Medulla oblongata (tissue), 1 donor: ENCODE results near the gene CLCA4.

Source experiments
- DNase-seq: peaks from one replicate; pipeline ENCODE4 v3.0.0-alpha.2; 2015; ENCODE audit errors: extremely low spot score

CLCA4 gene

GRCh38 chr1:86546787-86547221, at the start of gene CLCA4:
TSS of gene CLCA4 (plus strand) at chr1:86547078. CDS start at chr1:86547120, 42 bp downstream.
- peak; percentile 90 for DNase-seq

DNA sequence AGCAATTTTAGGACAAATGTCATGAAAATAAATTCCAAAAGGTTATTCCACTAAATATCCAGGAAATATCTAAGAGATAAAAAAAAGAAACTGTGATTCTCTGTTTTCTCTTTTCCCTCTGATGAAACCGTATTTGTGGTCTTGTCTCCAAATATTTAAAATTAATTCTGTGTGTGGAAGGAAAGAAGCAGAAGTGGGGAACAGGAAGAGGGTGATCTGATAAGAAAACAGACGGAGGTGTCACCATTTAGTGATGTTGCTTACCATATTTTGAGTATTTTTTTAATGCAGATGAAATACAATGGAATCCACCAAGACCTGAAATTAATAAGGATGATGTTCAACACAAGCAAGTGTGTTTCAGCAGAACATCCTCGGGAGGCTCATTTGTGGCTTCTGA, 48.6 kb upstream of the CLCA4 start:
- DNase-seq: no peak

- DNase-seq: no peak
Observed at GRCh38 chr1:86499987-86500593, 46.8 kb upstream of the CLCA4 start.

- DNase-seq: no peak
Observed at GRCh38 chr1:86500714-86501113, 46.2 kb upstream of the CLCA4 start.

DNA sequence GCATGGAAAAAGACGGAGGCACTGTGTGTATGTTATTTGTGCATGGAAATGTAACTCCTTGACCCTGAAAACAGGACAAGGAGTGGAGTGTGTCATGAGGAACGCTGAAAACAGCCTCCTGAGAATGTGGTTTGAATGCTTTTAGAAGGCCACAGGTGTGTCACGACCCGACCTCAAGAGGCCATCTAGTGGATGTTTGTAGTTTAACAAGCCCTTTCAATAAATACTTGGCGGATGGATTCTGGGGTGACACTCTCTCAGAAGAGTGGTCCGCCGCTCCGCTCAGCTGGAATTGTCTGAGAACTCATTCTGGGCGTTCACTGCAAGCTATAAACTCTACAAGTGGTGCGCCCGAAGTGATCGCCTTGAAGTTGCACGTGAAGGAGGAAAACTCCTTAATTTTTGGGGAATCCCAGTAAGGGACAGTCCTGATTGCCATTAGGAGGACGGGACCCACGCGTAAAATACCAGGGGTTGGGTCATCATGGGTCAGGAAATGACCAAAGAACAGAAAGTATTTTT, 44.7 kb upstream of the CLCA4 start:
- peak; percentile 28 for DNase-seq

GRCh38 chr1:86502721-86503405, 44.0 kb upstream of the CLCA4 start:
- peak; percentile 29 for DNase-seq

- peak; percentile 71 for DNase-seq
Observed at GRCh38 chr1:86503406-86504136, 43.3 kb upstream of the CLCA4 start.

DNA sequence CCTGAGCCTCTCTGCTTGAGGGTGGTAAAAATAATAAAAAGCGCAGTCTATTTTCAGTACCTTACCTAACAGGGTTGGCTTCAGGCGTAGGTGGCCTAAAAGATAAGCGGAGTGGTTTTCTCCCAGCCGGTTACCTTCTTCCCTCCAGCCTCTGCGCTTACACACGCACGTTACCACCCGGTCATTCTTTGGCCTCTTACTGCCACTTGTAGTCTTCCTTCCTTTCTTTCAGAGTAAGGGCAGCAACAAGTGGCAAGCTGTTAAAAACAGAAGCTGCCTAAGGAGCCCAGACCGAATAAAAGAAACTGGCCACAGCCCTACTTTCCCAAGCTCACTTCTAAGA, 42.8 kb upstream of the CLCA4 start:
- DNase-seq: peak; percentile 52

GRCh38 chr1:86504895-86505563, 41.8 kb upstream of the CLCA4 start:
- no peak for DNase-seq

DNA sequence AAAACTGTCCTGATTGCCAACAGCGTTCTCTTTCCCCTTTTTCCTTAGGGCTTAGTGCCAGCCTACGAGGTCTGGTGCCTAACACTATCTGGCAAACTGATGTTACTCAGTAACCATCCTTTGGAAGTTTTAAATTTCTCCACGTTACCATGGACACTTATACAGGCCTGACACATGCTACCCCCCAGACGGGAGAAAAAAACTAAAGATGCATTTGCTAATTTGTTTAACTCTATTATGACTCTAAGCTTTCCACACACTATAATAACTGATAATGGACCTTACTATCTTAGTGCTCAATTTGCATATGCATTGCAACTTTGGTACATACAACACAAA, 41.3 kb upstream of the CLCA4 start:
- no peak for DNase-seq

DNA sequence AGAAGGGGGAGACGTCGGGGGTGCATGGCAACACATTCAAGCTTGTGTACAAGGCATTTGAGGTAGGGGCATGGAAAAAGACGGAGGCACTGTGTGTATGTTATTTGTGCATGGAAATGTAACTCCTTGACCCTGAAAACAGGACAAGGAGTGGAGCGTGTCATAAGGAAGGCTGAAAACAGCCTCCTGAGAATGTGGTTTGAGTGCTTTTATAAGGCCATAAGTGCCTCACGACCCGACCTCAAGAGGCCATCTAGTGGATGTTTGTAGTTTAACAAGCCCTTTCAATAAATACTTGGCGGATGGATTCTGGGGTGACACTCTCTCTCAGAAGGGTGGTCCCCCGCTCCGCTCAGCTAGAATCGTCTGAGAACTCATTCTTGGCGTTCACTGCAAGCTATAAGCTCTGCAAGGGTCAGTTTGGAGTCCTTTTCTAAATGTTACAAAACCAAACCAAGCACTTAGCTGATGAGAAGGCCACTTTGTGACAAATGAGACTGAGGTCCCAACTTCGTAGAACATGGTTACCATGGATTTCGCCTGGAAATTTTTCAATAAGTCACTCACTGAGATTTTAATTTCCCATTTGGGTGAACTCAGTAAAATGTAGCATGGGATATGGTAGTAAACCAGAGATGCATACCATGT, 38.8 kb upstream of the CLCA4 start:
- peak; percentile 47 for DNase-seq

DNA sequence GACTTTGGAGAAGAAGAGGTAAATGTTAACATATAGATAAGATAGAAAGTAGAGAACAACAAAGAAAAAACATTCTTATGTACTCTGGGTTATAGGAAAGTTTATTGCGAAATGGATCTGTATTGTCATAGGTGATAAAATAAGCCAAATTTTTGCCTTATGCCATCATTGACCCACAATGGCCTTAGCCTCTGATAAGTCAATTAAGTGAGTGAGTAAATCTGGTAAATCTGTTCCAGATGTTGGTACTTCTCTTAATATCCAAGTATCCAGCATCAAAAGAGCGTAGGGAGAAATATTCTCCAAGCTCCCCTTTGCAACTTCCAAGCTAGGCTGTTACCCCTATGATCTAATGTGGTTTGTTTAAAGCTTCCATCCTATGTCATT, 38.3 kb upstream of the CLCA4 start:
- no peak for DNase-seq

DNA sequence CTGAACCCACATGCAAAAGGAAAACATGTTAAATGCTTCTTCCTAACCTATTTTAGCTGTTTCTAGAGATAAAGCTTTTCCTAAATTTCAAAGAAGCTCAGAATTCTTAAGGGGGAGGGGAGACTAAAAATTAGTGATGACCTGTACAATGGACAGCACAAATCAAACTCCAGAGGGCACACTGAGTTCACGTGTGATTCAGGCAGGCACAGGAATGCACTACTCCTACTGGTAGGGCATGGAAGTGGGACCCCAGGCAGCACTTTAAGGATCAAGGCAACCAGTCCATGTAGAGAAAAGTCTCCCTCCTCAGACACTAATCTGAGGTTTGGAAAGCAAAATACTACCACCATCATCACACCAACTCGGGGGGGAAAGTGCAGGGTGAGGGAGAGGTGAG, 31.3 kb upstream of the CLCA4 start:
- peak; percentile 72 for DNase-seq

DNA sequence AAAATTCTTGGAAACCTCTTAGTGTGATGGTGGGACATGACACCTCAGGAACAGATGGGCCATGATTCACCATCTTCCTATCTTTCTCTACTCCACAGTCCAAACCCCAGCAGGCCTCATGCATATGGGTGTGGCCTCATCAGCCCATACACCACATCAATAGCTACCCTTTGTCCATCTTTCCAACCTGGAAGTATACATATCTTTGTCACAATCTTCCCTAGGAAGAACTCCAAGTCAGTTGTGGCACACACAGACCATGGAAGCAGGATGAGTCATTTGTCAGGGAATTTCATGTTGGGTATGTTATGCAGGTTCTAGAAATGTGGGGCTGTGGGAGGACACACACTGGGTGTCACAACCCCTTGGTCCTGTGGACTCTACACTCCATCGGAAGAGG, 30.5 kb upstream of the CLCA4 start:
- no peak for DNase-seq

- DNase-seq: no peak
Observed at GRCh38 chr1:86517336-86517735, 29.5 kb upstream of the CLCA4 start.

DNA sequence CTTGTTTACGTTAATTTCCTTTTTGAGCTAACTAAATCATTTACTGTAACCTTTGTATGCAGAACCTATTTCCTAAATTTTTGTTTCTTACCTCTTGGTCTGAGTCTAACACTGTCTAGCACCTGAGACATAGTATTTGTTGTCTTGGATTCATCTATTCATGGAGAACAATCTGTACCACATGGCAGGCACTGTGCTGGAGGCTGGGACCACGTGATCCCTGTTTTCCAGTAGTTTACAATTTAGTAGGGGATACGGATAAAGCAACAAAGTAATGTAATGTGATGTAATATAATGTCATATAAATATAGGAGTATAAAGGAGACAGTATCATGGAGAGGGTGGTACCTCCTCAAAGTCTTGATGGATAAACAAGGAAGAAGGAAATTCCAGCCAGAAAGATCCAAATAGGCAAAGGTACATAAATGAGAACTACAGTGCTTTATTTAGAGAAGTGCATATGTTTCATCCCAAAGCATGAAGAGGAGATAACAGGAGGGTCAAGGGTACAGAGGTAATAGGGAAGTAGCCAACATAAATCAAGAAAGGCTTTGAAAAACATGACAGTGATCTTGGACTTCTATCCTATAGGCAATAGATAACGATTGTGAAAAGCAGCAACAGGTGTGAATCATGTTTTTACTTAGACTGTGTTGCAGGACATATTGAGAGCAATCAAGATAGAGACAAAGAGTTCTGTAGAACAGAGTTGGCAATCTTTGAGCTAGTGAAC, 25.9 kb upstream of the CLCA4 start:
- DNase-seq: no peak

DNA sequence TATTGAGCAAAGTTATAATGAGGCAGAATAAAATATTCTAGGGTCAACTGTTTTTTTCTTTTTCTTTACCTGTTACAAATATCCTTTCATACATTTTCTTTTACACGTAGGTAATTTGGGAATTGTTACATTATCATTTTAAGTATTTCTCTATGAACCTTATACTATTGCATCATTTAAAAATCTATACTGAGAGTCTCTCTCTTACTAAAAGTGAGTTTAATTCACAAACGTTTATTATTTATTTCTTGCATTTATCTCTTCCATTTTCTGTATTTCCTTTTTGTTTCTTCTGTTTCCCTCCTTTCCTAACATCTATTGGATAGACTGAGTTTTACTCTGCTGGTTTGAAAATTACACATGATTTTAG, 25.4 kb upstream of the CLCA4 start:
- no peak for DNase-seq

DNA sequence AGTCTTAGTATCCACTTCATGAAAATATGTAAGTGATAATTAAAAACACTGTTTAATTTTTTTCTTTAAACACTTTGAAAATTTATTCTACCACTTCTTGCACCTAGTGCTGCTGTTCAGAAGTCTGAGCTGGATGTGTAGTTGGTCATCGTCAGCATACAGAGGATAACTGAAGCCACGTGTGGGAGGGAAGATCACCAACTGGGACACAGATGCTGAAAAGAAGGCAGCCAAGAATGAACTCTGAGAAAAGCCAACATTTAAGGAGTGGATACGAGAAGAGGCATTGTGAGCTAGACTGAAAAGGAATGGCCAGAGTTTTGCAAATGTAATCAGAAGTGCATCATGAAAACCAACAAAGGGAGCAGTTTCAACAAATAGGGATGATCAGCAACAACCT, 24.6 kb upstream of the CLCA4 start:
- DNase-seq: no peak

- no peak for DNase-seq
Observed at GRCh38 chr1:86523670-86524354, 23.1 kb upstream of the CLCA4 start.

DNA sequence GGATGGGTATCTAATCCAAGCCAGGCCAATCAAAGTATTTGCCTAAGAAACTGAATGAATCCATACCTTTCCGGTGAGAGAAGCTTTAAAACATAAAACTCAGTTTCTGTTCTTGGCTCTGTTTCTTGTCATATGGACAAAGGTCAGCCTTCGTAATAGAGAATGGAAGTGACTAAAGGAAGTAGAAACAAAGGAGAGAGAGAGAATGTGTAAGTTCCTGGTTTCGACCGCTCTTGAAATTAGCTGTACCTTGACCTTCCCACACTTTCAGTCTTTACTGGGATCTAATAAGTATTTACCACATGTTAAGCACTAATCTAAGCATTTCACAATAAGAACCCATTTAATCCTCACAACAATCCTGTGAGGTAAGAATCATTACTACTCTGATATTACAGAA, 19.6 kb upstream of the CLCA4 start:
- no peak for DNase-seq
